DOHH2 (cell line): ENCODE data around the gene BICDL1.

Experiments
- H3F3A ChIP-seq: fragments of 200-600 bp; sonication (generic), shearing (Covaris generic); 2 replicates; pipeline ENCODE4 v1.6.0; 2016; ENCODE audit warnings: antibody characterized with exemption, mild to moderate bottlenecking; ENCODE audit not compliant: control insufficient read depth, insufficient read depth
- H3K27ac ChIP-seq: fragments of 200-600 bp; sonication (generic); 2 replicates; pipeline ENCODE4 v1.5.1; 2014; ENCODE audit warnings: low read depth, mild to moderate bottlenecking, low read length, moderate library complexity
- H3K27me3 ChIP-seq: fragments of 200-600 bp; sonication (generic); 2 replicates; pipeline ENCODE4 v1.6.1; 2014; ENCODE audit warnings: mild to moderate bottlenecking, low read length, mixed read lengths; ENCODE audit not compliant: control insufficient read depth
- H3K36me3 ChIP-seq: fragments of 200-600 bp; sonication (generic); 2 replicates; pipeline ENCODE4 v1.6.1; 2014; ENCODE audit warnings: mild to moderate bottlenecking, low read length, moderate library complexity, mixed read lengths; ENCODE audit not compliant: control insufficient read depth
- H3K4me1 ChIP-seq: fragments of 200-600 bp; sonication (generic); 2 replicates; pipeline ENCODE4 v1.6.1; 2014; ENCODE audit warnings: mild to moderate bottlenecking, low read length, mixed read lengths; ENCODE audit not compliant: control insufficient read depth
- H3K4me2 ChIP-seq: fragments of 200-600 bp; sonication (generic); 2 replicates; pipeline ENCODE4 v1.6.0; 2014; ENCODE audit warnings: mild to moderate bottlenecking, low read length, moderate library complexity
- H3K4me3 ChIP-seq: fragments of 200-600 bp; sonication (generic); 2 replicates; pipeline ENCODE4 v1.5.1; 2014; ENCODE audit warnings: mild to moderate bottlenecking, low read length, mixed read lengths
- H3K79me2 ChIP-seq: fragments of 200-600 bp; sonication (generic); 2 replicates; pipeline ENCODE4 v1.6.1; 2014; ENCODE audit warnings: mild to moderate bottlenecking, low read length, mixed read lengths; ENCODE audit not compliant: control insufficient read depth
- H3K9me2 ChIP-seq: fragments of 200-600 bp; sonication (generic); replicated peaks from 2 replicates; pipeline ENCODE4 v1.6.1; 2014; ENCODE audit warnings: mild to moderate bottlenecking, low read length, mixed read lengths; ENCODE audit not compliant: control insufficient read depth
- H3K9me3 ChIP-seq: fragments of 200-600 bp; sonication (generic); 2 replicates; pipeline ENCODE4 v1.6.1; 2014; ENCODE audit warnings: antibody characterized with exemption, low read length, mixed read lengths; ENCODE audit not compliant: control insufficient read depth, insufficient read depth
- H4K20me1 ChIP-seq: fragments of 200-600 bp; sonication (generic); 2 replicates; pipeline ENCODE4 v1.6.0; 2014; ENCODE audit warnings: low read depth, mild to moderate bottlenecking, antibody characterized with exemption, low read length, moderate library complexity; ENCODE audit not compliant: control insufficient read depth, insufficient read depth
- CTCF ChIP-seq: fragments of 200-600 bp; sonication (generic); IDR thresholded peaks from one replicate; pipeline ENCODE4 v1.5.1; 2014; ENCODE audit warnings: antibody characterized with exemption, mild to moderate bottlenecking, low read depth, low read length; ENCODE audit not compliant: poor library complexity, severe bottlenecking
- EZH2phosphoT487 ChIP-seq: fragments of 200-600 bp; sonication (generic); IDR thresholded peaks from 2 replicates; pipeline ENCODE4 v1.6.1; 2017; ENCODE audit warnings: borderline replicate concordance, mild to moderate bottlenecking, antibody characterized with exemption, low read length, moderate library complexity, mixed read lengths

The BICDL1 gene

GRCh38 chr12:120138366-120138765, 149.3 kb downstream of the BICDL1 start:
- H3K79me2 ChIP-seq: no peaks in the 10 kb centered on the region
- H3F3A ChIP-seq: no peaks in the 10 kb centered on the region; the same call in 1 of the 2 replicates
- no peaks in the 10 kb centered on the region for H4K20me1 ChIP-seq
- H3K4me1 ChIP-seq: peaks cover 14% of the 10 kb centered on the region
- H3K36me3 ChIP-seq: peaks cover 93% of the 10 kb centered on the region
- no peak for TF ChIP-seq EZH2phosphoT487
- TF ChIP-seq CTCF: no peak
- H3K27me3 ChIP-seq: no peaks in the 10 kb centered on the region
- H3K4me2 ChIP-seq: no peak overlapping the region
- no peak overlapping the region for H3K27ac ChIP-seq
- H3K9me3 ChIP-seq: no peaks in the 10 kb centered on the region
- no peaks in the 10 kb centered on the region for H3K9me2 ChIP-seq
- H3K4me3 ChIP-seq: no peak overlapping the region

GRCh38 chr12:120139958-120140357, 150.9 kb downstream of the BICDL1 start:
- H3K79me2 ChIP-seq: no peaks in the 10 kb centered on the region
- no peak for TF ChIP-seq EZH2phosphoT487
- no peak for TF ChIP-seq CTCF
- no peak overlapping the region for H3K4me2 ChIP-seq
- peaks cover 93% of the 10 kb centered on the region for H3K36me3 ChIP-seq
- no peaks in the 10 kb centered on the region for H4K20me1 ChIP-seq
- H3K9me3 ChIP-seq: no peaks in the 10 kb centered on the region
- H3F3A ChIP-seq: no peaks in the 10 kb centered on the region
- no peaks in the 10 kb centered on the region for H3K9me2 ChIP-seq
- H3K27me3 ChIP-seq: no peaks in the 10 kb centered on the region
- no peak overlapping the region for H3K27ac ChIP-seq
- H3K4me1 ChIP-seq: no peaks in the 10 kb centered on the region; the same call in 1 of the 2 replicates
- no peak overlapping the region for H3K4me3 ChIP-seq

DNA sequence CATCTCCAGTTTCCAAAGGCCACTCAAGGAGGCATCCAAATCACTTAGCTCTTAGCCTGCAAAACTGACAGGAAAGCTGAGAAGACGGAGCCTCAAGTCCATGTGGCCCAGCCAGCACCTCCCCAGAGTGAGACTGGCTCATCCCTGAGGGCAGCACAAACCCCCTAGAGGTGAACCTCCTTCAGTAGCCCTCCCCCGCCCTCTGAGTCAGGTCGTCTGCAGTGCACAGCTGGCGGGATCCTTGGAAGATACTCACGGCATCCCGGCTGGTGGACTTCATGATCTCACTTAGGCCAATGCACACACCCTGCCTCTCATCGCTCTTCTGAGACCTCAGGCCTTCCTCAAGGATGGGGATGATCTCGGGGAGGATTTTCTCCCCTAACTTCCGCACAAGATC, 151.6 kb downstream of the BICDL1 start:
- no peak overlapping the region for H3K4me3 ChIP-seq
- peaks cover 93% of the 10 kb centered on the region for H3K36me3 ChIP-seq
- no peaks in the 10 kb centered on the region for H3K79me2 ChIP-seq
- no peaks in the 10 kb centered on the region for H3K9me3 ChIP-seq
- H3K27ac ChIP-seq: no peak overlapping the region
- no peaks in the 10 kb centered on the region for H4K20me1 ChIP-seq
- TF ChIP-seq CTCF (no peak), EZH2phosphoT487 (no peak)
- no peak overlapping the region for H3K4me2 ChIP-seq
- H3K4me1 ChIP-seq: no peaks in the 10 kb centered on the region
- no peaks in the 10 kb centered on the region for H3F3A ChIP-seq
- H3K27me3 ChIP-seq: no peaks in the 10 kb centered on the region
- no peaks in the 10 kb centered on the region for H3K9me2 ChIP-seq

- H3K9me3 ChIP-seq: no peaks in the 10 kb centered on the region
- peaks cover 88% of the 10 kb centered on the region for H3K36me3 ChIP-seq
- no peaks in the 10 kb centered on the region for H3K79me2 ChIP-seq
- H3K27me3 ChIP-seq: no peaks in the 10 kb centered on the region
- no peaks in the 10 kb centered on the region for H3K9me2 ChIP-seq
- no peaks in the 10 kb centered on the region for H3F3A ChIP-seq
- H4K20me1 ChIP-seq: no peaks in the 10 kb centered on the region
- H3K4me1 ChIP-seq: no peaks in the 10 kb centered on the region
- no peak overlapping the region for H3K4me3 ChIP-seq
- no peak overlapping the region for H3K27ac ChIP-seq
- H3K4me2 ChIP-seq: no peak overlapping the region
- TF ChIP-seq EZH2phosphoT487: no peak
- no peak for TF ChIP-seq CTCF
Measured at GRCh38 chr12:120141336-120141735, 152.3 kb downstream of the BICDL1 start.
